HepG2 (cell line): ENCODE measurements around the gene COLGALT1. TPM values are rescaled to one million over a fixed set of nuclear protein-coding genes. Genes with fewer than 3 reads are reported as not detected.
A peak's percentile ranks its signal among the peaks of the same experiment; 100 is the strongest.

Experiments used
- ADNP ChIP-seq: sonication (generic); formaldehyde crosslinking; IDR thresholded peaks from 2 replicates; pipeline ENCODE4 v1.4.0; 2020; ENCODE audit warnings: missing genetic modification reagents
- ARHGAP35 ChIP-seq: sonication (generic); formaldehyde crosslinking; IDR thresholded peaks from 2 replicates; pipeline ENCODE4 v1.9.0; 2022; ENCODE audit warnings: mild to moderate bottlenecking, inconsistent platforms, moderate library complexity, missing genetic modification reagents, borderline replicate concordance
- ARNT ChIP-seq: fragments of 450-650 bp; IDR thresholded peaks from 2 replicates; pipeline ENCODE4 v1.6.1; 2017
- ATF7 ChIP-seq, 2 experiments: fragments of 450-650 bp in 1 of 2; sonication (generic) in 1 of 2; formaldehyde crosslinking in 1 of 2; IDR thresholded peaks; 2 replicates each; pipeline versions ENCODE4 v1.4.0 to v1.6.1; 2016 to 2020; ENCODE audit warnings: antibody characterized with exemption in 1 of 2, mild to moderate bottlenecking in 1 of 2, missing genetic modification reagents in 1 of 2
- DRAP1 ChIP-seq: IDR thresholded peaks from 2 replicates; pipeline ENCODE4 v1.6.1; 2016; ENCODE audit warnings: missing genetic modification reagents, missing compliant biosample characterization
- ISX ChIP-seq: sonication (generic); formaldehyde crosslinking; conservative IDR thresholded peaks from 2 replicates; pipeline ENCODE4 v1.5.0; 2020; ENCODE audit warnings: missing genetic modification reagents
- MED1 ChIP-seq: sonication (generic); formaldehyde crosslinking; IDR thresholded peaks from 2 replicates; pipeline ENCODE4 v1.4.0; 2020; ENCODE audit warnings: missing genetic modification reagents
- MEIS1 ChIP-seq: sonication (generic); formaldehyde crosslinking; IDR thresholded peaks from 2 replicates; pipeline ENCODE4 v1.9.0; 2021; ENCODE audit warnings: mild to moderate bottlenecking, missing genetic modification reagents, moderate library complexity, borderline replicate concordance
- MIER2 ChIP-seq: IDR thresholded peaks from 2 replicates; pipeline ENCODE4 v1.6.1; 2016; ENCODE audit warnings: missing biosample characterization, missing genetic modification reagents
- MIER3 ChIP-seq: IDR thresholded peaks from 2 replicates; pipeline ENCODE4 v1.6.1; 2016; ENCODE audit warnings: missing compliant biosample characterization, borderline replicate concordance
- MLX ChIP-seq: IDR thresholded peaks from 2 replicates; pipeline ENCODE4 v1.6.1; 2016
- MTERF4 ChIP-seq: sonication (generic); formaldehyde crosslinking; IDR thresholded peaks from 2 replicates; pipeline ENCODE4 v1.8.0; 2023; ENCODE audit warnings: mild to moderate bottlenecking, missing genetic modification reagents
- NFYB ChIP-seq: sonication (generic); formaldehyde crosslinking; IDR thresholded peaks from 2 replicates; pipeline ENCODE4 v1.4.0; 2020; ENCODE audit warnings: missing genetic modification reagents
- NKX3-1 ChIP-seq: sonication (generic); formaldehyde crosslinking; IDR thresholded peaks from 2 replicates; pipeline ENCODE4 v1.5.0; 2020; ENCODE audit warnings: missing genetic modification reagents
- NRL ChIP-seq: sonication (generic); formaldehyde crosslinking; IDR thresholded peaks from 2 replicates; pipeline ENCODE4 v1.5.0; 2020; ENCODE audit warnings: missing genetic modification reagents, mild to moderate bottlenecking, moderate library complexity, borderline replicate concordance
- RELA ChIP-seq: sonication (generic); formaldehyde crosslinking; IDR thresholded peaks from 2 replicates; pipeline ENCODE4 v1.4.0; 2020; ENCODE audit warnings: missing genetic modification reagents
- RFXANK ChIP-seq: IDR thresholded peaks from 2 replicates; pipeline ENCODE4 v1.6.1; 2016
- TFDP1 ChIP-seq: IDR thresholded peaks from 2 replicates; pipeline ENCODE4 v1.6.1; 2016; ENCODE audit warnings: missing compliant biosample characterization, missing genetic modification reagents, borderline replicate concordance
- WIZ ChIP-seq: sonication (generic); formaldehyde crosslinking; IDR thresholded peaks from 2 replicates; pipeline ENCODE4 v1.5.1; 2020; ENCODE audit warnings: mild to moderate bottlenecking, missing genetic modification reagents
- ZBTB33 ChIP-seq: sonication (generic); formaldehyde crosslinking; IDR thresholded peaks from 2 replicates; pipeline ENCODE4 v1.4.0; 2020; ENCODE audit warnings: missing genetic modification reagents
- ZFP62 ChIP-seq: sonication (generic); formaldehyde crosslinking; IDR thresholded peaks from 2 replicates; pipeline ENCODE4 v1.4.0; 2020; ENCODE audit warnings: missing genetic modification reagents
- ZMYM3 ChIP-seq: sonication (generic); formaldehyde crosslinking; IDR thresholded peaks from 2 replicates; pipeline ENCODE4 v1.5.1; 2020; ENCODE audit warnings: mild to moderate bottlenecking, missing genetic modification reagents
- ZNF12 ChIP-seq: sonication (generic); formaldehyde crosslinking; IDR thresholded peaks from 2 replicates; pipeline ENCODE4 v1.5.0; 2020; ENCODE audit warnings: missing genetic modification reagents
- ZNF124 ChIP-seq: sonication (generic); formaldehyde crosslinking; IDR thresholded peaks from 2 replicates; pipeline ENCODE4 v1.4.0; 2020; ENCODE audit warnings: missing genetic modification reagents
- ZNF256 ChIP-seq: sonication (generic); formaldehyde crosslinking; conservative IDR thresholded peaks from 2 replicates; pipeline ENCODE4 v1.4.0; 2020; ENCODE audit warnings: missing genetic modification reagents
- ZNF441 ChIP-seq: sonication (generic); formaldehyde crosslinking; IDR thresholded peaks from 2 replicates; pipeline ENCODE4 v1.7.0; 2021; ENCODE audit warnings: missing genetic modification reagents, borderline replicate concordance
- ZNF556 ChIP-seq: sonication (generic); formaldehyde crosslinking; IDR thresholded peaks from 2 replicates; pipeline ENCODE4 v1.4.0; 2020; ENCODE audit warnings: mild to moderate bottlenecking, missing genetic modification reagents, borderline replicate concordance
- polyA plus RNA-seq, 8 experiments: library from polyadenylated mRNA; depleted of rRNA in 3 of 8; stranded (reverse) in 7 of 8; unstranded in 1 of 8; fragments of >200 nt; fragmentation: Illumina TruSeq in 4 of 8; extraction: Trizol in 4 of 8; gene quantifications; 2 replicates each; pipeline versions ENCODE4 v1.2.1 to v1.2.3, GENCODE V29; 2011 to 2016; ENCODE audit warnings: low read depth in 4 of 8, missing spikeins in 1 of 8, mixed read lengths in 1 of 8; ENCODE audit not compliant: insufficient read depth in 1 of 8
- total RNA-seq, 5 experiments: library from RNA; depleted of rRNA; stranded (reverse); fragments of >200 nt; fragmentation: Illumina TruSeq; extraction: Trizol; gene quantifications; 2 replicates each; pipeline ENCODE4 v1.2.3, GENCODE V29; 2016; ENCODE audit warnings: low read depth in 1 of 5

COLGALT1 gene
- total and polyA plus RNA-seq, 2 of the 13 experiments (the other 11 are each of a cell fraction or from before 2014, with no cell fraction given) = 58.0 to 211 TPM

GRCh38 chr19:17605761-17606589 is 50.5 kb downstream of the COLGALT1 start (continued):
- TF ChIP-seq NKX3-1 (peak; percentile 99), ZNF441 (CRISPR knock-in tag) (peak; percentile 93), ZMYM3 (CRISPR knock-in tag) (no peak), ARNT (no peak), MEIS1 (CRISPR knock-in tag) (peak; percentile 96), ZFP62 (CRISPR knock-in tag) (no peak), NFYB (CRISPR knock-in tag) (no peak; the same call in 1 of the 2 replicates), ZNF556 (CRISPR knock-in tag) (peak; percentile 85), ATF7 (IDR thresholded peaks at IDR 0.05) (no peak), ATF7 (CRISPR knock-in tag; IDR thresholded peaks at IDR 0.05) (peak; percentile 81), RFXANK (CRISPR knock-in tag) (peak; percentile 79; the same call in 1 of the 2 replicates), ADNP (CRISPR knock-in tag) (no peak), TFDP1 (CRISPR knock-in tag) (peak; percentile 97), MLX (CRISPR knock-in tag) (peak; percentile 76), DRAP1 (CRISPR knock-in tag) (peak; percentile 78), RELA (peak; percentile 89), NRL (peak; percentile 97), MTERF4 (CRISPR knock-in tag) (peak; percentile 99), MED1 (peak; percentile 85), MIER3 (CRISPR knock-in tag) (peak; percentile 82; the same call in 1 of the 2 replicates), ZBTB33 (CRISPR knock-in tag) (peak; percentile 56; the same call in 1 of the 2 replicates), WIZ (peak; percentile 89; the same call in 1 of the 2 replicates), ZNF256 (peak; percentile 92), ZNF12 (CRISPR knock-in tag) (peak; percentile 68; the same call in 1 of the 2 replicates), ARHGAP35 (peak; percentile 100), MIER2 (peak; percentile 76), ZNF124 (peak; percentile 62; the same call in 1 of the 2 replicates), ISX (peak; percentile 94)
